Measurements from ENCODE around the gene FAM13A. TPM values are rescaled to one million over a fixed set of nuclear protein-coding genes. Genes with fewer than 3 reads are reported as not detected.

Gene FAM13A
- total RNA-seq, 1 donor from 2014 or later, result 39.9 TPM

DNA sequence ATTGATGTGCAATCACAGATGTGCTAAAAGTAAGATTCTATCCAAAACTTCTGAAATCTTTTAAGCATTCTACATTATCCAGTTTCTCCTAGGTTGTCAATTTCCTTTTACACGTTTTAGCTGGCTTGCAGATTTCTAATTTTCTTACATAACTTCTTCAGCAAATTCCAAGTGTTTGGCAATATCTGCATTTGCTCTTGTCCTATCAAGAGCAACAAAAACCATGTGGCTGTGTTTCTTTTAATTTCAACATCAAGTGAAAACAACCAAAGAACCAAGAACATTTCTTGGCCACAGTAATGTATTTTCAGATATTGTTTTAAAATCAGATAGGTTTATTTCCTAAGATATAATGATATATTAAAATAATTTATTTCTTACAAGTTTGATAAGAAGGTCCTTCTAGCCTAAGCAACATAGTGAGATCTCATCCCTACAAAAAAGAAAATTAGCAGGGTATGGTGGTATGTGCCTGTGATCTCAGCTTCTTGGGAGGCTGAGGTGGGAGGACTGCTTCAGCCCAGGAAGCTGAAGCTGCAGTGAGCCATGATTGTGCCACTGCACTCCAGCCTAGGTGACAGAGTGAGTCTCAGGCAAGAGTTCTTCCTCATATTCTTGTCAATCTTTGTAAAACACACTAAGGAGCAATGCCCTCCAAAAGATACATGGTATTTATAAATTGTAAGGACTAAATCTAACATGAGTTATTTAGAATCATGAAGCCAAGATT is 228.0 kb downstream of the FAM13A start:
- intact Hi-C loops (cut with DNase I), result loop anchor here (10.0 kb wide), 1 partner anchor 186 kb away; no protein-coding TSS in a partner anchor
- ATAC-seq, result peak; percentile 73
- no peak for DNase-seq (ENCODE audit: low spot score)

DNA sequence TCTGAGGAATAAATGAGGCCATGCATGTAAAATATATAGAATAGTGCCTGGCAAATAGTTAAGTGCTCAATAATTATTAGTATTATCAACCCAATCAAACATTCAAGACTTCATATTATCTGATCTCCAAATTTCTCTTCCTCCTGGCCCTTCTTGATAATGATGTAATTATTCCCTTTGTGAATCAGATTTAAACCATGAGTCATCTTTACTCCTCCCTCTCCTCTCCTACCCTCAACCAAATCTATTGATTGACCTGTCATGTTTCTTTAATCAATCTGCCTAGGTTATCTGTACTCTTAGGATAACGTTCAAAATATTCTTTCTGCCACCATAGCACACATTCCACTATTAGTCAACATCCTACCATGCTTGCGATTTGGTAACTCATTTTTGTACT is 229.5 kb downstream of the FAM13A start:
- intact Hi-C loops (cut with DNase I), result loop anchor here (10.0 kb wide), 1 partner anchor 187 kb away; no protein-coding TSS in a partner anchor
- no peak for ATAC-seq

GRCh38 chr4:88826771-88827170 is 230.2 kb downstream of the FAM13A start:
- no peak for ATAC-seq

More for the DNA sequence above, 229.5 kb downstream of the FAM13A start:
- no peak for DNase-seq (ENCODE audit: low spot score)

DNA sequence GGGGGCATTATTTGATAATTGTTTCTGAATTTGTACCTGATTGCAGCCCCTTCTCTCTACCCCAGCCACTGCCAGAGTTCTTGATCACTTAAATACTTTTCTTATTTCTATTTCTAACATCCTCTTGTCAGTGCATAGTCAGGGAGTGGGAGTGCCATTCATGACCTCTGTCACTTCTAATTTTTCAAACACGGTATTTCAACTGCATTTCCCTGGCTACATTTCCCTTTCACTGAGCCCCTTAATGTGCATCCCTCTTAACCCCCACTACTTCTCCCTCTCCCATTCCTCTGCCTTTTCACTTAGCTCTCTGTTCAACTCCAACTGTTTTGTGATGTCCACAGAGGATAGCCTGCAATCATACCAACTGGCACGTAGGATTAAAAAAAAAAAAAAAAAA is 231.1 kb downstream of the FAM13A start:
- ATAC-seq (no peak), DNase-seq (ENCODE audit: low spot score) (no peak)
- intact Hi-C loops (cut with DNase I), result loop anchor here (10.0 kb wide), 1 partner anchor 189 kb away; no protein-coding TSS in a partner anchor

More at GRCh38 chr4:88826771-88827170, 230.2 kb downstream of the FAM13A start:
- intact Hi-C loops (cut with DNase I), result loop anchor here (10.0 kb wide), 1 partner anchor 188 kb away; no protein-coding TSS in a partner anchor
- no peak for DNase-seq (ENCODE audit: low spot score)

DNA sequence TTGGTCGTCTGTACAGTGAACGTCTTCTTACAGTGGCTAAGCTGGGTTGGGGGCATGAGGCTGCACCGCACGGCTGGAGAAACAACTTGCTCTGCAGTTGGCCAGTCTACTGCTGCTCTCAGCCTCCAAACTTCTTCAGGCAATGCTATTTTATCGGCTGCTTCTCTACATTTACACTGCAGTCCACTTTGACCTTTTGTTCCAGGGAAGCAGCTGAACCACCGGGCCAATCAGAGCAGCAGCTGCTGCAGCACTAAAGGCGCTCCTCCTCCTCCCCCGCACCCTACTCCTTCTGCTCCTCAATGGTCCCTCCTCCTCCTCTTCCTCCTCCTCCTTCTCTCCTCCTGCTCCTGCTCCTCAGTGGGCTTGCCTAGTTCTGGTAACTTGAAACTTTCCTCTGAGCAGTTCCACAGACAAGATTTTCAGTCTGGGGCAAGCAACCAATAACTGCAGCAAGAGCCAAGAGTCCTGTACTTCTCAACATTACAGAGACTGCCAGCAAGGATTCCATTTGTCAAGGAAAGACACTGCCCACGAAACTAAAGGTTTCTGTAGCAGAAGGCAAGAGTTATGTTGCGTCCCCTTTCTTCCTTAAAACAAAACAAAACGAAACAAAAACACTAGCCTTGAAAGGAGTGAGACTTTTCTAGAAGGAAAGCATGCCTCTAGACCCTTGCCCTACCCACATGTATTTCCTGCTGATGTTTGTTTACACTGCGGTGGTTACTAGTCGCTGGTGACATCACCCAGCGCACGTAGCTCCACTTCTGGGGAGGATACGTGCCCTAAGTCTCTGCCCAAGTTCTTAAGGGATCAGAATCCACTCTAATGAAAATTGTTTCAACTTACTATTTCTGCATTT is 233.7 kb downstream of the FAM13A start:
- DNase-seq (ENCODE audit: low spot score), result peak; percentile 90
- intact Hi-C loops (cut with DNase I), result loop anchor here (10.0 kb wide), 1 partner anchor 192 kb away; no protein-coding TSS in a partner anchor
- peak; percentile 98 for ATAC-seq

GRCh38 chr4:88822034-88822789 is 234.8 kb downstream of the FAM13A start:
- DNase-seq (ENCODE audit: low spot score), result no peak
- intact Hi-C loops (cut with DNase I), result loop anchor here (10.0 kb wide), 1 partner anchor 193 kb away; no protein-coding TSS in a partner anchor
- ATAC-seq, result no peak

GRCh38 chr4:88821522-88821921 is 235.5 kb downstream of the FAM13A start:
- no peak for DNase-seq (ENCODE audit: low spot score)
- no peak for ATAC-seq
- intact Hi-C loops (cut with DNase I), result loop anchor here (10.0 kb wide), 1 partner anchor 193 kb away; no protein-coding TSS in a partner anchor

DNA sequence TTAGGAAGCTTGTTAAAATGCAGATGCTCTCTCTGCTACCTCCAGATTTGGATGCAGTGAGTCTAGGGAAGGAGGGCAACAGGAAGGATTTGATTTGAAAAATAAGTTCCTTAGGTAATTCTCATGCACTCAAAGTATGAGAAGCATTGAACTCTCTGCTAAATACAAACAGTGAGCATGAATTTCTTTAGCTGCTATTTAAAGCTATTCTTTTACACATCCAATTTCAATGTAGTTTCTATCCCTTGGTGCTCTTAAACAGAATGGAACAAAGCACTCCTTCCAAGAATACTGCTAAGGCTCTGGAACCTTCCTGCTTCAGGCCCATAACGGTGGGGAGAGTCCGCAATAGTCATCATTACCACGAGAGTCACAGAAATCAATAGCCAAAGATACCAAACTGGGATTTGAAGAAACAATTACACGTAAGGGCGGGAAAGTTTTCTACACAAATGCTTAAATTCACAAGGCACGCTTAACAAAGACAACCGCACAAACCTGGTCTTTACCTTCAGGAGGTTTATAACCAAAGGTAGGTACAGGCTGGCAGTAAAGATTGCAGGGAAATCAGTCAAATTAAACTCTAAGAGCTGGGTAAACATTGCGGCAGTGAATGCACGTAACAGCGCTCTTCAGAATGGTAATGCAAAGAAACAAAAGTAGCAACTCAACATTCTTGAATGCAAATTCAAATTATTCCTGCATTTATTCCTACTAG is 236.1 kb downstream of the FAM13A start:
- ATAC-seq, result no peak
- DNase-seq (ENCODE audit: low spot score), result no peak
- intact Hi-C loops (cut with DNase I), result loop anchor here (10.0 kb wide), 1 partner anchor 194 kb away; no protein-coding TSS in a partner anchor

DNA sequence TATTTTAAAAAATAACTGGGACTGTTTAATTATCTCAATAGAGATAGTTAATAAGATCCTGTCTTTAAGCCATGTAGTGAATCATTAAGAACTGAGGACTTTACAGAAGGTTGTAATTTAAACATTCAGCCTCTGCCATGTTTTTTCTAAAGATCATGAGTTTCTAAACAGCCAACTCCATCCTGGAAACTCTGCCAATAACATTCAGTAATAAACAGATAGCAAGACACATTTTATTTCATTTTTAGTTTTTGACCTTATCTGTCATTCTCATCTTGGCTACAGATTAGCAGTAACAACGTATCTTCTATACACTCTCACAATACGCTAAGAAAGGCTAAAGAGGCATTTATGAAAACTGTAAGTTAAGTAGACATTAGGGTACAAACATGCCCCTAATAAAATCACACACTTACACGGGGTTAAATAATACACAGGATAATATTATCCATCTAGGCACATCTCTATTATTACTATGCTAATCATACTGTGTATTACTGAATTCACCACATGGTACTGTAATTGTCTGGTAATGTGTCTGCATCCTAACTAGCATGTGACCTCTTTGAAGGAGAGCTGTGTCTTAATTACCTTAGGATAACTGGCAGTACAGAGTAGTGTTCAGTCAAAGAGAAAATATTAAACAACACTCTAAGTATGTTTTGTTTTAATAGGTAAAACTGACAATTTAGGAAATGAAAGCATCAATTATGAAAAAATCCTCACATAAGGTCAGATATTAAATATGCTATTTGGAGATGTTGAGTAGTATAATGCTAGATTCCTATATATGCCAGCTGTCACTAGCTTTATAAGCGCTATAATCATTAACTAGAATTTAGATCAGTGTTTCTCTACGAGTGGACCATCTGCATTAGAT is 236.9 kb downstream of the FAM13A start:
- intact Hi-C loops (cut with DNase I), result loop anchor here (10.0 kb wide), 1 partner anchor 195 kb away; no protein-coding TSS in a partner anchor

DNA sequence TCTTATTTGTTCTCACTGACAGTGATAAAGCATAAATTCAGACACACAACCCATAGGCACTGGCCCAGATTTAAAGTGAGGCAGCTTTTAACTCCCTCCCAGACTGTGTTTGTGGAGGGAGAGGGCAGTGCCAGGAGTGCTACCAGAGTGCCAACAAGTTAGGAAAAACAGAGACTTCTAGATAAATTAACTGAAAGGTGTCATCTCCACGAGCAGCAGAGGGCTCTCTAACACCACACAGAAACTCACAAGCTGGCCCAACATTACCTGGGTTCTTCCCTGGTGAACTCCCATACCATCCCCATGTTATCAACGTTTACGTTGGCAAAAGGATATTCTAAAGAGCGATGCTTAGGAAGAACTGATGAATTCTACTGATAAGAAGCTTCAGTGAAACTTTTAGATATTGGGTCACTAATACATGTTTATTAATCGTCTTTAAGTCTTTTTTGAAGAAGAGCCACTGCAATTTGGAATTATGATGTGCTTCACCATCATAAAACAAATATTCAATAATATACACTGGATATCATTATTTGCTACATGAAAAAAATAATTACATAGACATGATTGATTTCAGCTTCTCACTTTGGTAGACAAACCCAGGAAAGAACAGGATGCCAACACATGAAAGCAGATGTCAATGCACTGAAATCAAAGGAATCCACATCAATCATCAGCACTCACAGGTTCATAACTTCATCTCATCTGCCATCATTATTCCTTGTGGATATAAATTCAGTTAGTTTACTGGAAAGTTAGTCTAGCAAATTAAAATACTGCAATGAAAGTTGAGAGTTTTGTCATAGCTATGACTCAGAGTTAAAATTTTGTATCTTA is 238.1 kb downstream of the FAM13A start:
- intact Hi-C loops (cut with DNase I), result no loop called here
- DNase-seq (ENCODE audit: low spot score) (no peak), ATAC-seq (peak; percentile 14)

More for the DNA sequence above, 236.9 kb downstream of the FAM13A start:
- no peak for ATAC-seq
- no peak for DNase-seq (ENCODE audit: low spot score)

- intact Hi-C loops (cut with DNase I), result no loop called here
- ATAC-seq (no peak), DNase-seq (ENCODE audit: low spot score) (no peak)
Observed at GRCh38 chr4:88817740-88818139, 239.2 kb downstream of the FAM13A start.

DNA sequence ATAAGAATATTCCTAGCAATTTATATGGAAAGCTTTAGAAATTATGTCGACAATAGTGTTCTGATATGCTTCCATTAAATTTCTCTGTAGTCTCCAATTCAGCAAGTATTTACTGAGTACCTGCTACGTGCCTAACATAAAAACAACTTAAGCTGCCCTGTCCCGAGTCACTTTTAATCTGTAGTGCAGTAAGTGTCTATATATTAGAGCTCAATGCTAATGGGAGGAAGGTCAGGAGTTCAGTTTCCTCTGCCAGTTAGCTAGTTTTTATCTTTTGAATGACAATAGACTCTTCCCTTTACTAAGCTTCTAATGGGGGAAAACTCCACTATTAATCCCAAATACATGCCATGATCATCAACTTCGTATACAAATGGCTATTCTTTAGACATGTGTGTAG is 240.6 kb downstream of the FAM13A start:
- ATAC-seq (no peak), DNase-seq (ENCODE audit: low spot score) (no peak)
- intact Hi-C loops (cut with DNase I), result no loop called here

- no peak for DNase-seq (ENCODE audit: low spot score)
- no peak for ATAC-seq
- intact Hi-C loops (cut with DNase I), result no loop called here
Observed at GRCh38 chr4:88814043-88814617, 242.9 kb downstream of the FAM13A start.

GRCh38 chr4:88813013-88813412 is 244.0 kb downstream of the FAM13A start:
- ATAC-seq (no peak), DNase-seq (ENCODE audit: low spot score) (no peak)
- intact Hi-C loops (cut with DNase I), result no loop called here

GRCh38 chr4:88812420-88812819 is 244.6 kb downstream of the FAM13A start:
- no peak for ATAC-seq
- intact Hi-C loops (cut with DNase I), result no loop called here
- no peak for DNase-seq (ENCODE audit: low spot score)

DNA sequence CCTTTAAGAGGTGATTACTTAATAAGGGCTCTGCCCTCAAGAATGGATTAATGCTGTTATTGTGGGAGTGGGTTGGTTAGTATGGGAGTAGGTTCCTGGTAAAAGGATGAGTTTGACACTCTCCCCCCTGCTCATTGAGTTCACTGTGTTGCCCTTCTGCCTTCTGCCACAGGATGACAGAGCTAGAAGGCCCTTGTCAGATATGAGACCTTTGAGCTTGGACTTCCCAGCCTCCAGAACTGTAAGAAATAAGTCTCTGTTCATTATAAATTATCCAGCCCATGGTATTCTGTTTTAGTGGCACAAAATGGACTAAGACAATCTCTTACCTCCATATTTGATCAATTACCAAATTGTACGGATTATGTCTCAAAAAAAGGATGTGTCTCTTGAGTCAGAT is 245.1 kb downstream of the FAM13A start:
- DNase-seq (ENCODE audit: low spot score), result no peak
- intact Hi-C loops (cut with DNase I), result no loop called here
- no peak for ATAC-seq

All from sciatic nerve (tissue), 2 donors.